AG08395 (cell line): ENCODE data around the gene ANO1.
A peak's percentile ranks its signal among the peaks of the same experiment; 100 is the strongest.
"Not testable (repeated sequence)": the region's sequence is repeated elsewhere in the genome, so short reads cannot be mapped to it uniquely, and the experiment has no call there.

Experiments
- DNase-seq: peaks from one replicate; pipeline ENCODE4 v3.0.0; 2012; ENCODE audit warnings: mixed read lengths, low spot score

The ANO1 gene

GRCh38 chr11:70212227-70212811, 134.2 kb downstream of the ANO1 start:
- no peak for DNase-seq

- not testable (repeated sequence) for DNase-seq
Measured at GRCh38 chr11:70217388-70217787, 139.3 kb downstream of the ANO1 start.

GRCh38 chr11:70218076-70218475, 140.0 kb downstream of the ANO1 start:
- not testable (repeated sequence) for DNase-seq

- no peak for DNase-seq
Measured at GRCh38 chr11:70220136-70220535, 142.0 kb downstream of the ANO1 start.

GRCh38 chr11:70220920-70221319, 142.8 kb downstream of the ANO1 start:
- no peak for DNase-seq

- no peak for DNase-seq
Measured at GRCh38 chr11:70225681-70226177, 147.6 kb downstream of the ANO1 start.

GRCh38 chr11:70226183-70226582, 148.1 kb downstream of the ANO1 start:
- no peak for DNase-seq

GRCh38 chr11:70226967-70227366, 148.8 kb downstream of the ANO1 start:
- DNase-seq: no peak

GRCh38 chr11:70229737-70230136, 151.6 kb downstream of the ANO1 start:
- DNase-seq: no peak

- DNase-seq: no peak
Measured at GRCh38 chr11:70230151-70230839, 152.2 kb downstream of the ANO1 start.

GRCh38 chr11:70230840-70231710, 153.0 kb downstream of the ANO1 start:
- no peak for DNase-seq

GRCh38 chr11:70233034-70233433, 154.9 kb downstream of the ANO1 start:
- DNase-seq: no peak

- DNase-seq: peak; percentile 33
Measured at GRCh38 chr11:70233511-70233934, 155.4 kb downstream of the ANO1 start.

GRCh38 chr11:70233962-70234361, 155.8 kb downstream of the ANO1 start:
- DNase-seq: no peak
